Vagina (tissue), 2 donors: Measurements from ENCODE around the gene TMEM121B. TPM values are rescaled to one million over a fixed set of nuclear protein-coding genes. Genes with fewer than 3 reads are reported as not detected.

Experiments
- DNase-seq, 2 donors: peaks; one replicate each; pipeline ENCODE4 v3.0.0-alpha.2; 2017; ENCODE audit errors: extremely low spot score in 2 of 2
- H3K27ac ChIP-seq: fragments of 200-600 bp; sonication (generic); one replicate; pipeline ENCODE4 v1.5.1; 2019
- H3K27me3 ChIP-seq: fragments of 200-600 bp; sonication (generic); one replicate; pipeline ENCODE4 v1.5.1; 2019
- H3K36me3 ChIP-seq, 2 donors: fragments of 200-600 bp; sonication (generic); one replicate each; pipeline ENCODE4 v1.5.1; 2017 to 2019
- H3K4me1 ChIP-seq: fragments of 200-600 bp; sonication (generic); one replicate; pipeline ENCODE4 v1.5.1; 2019
- H3K4me3 ChIP-seq, 2 donors: fragments of 200-600 bp; sonication (generic); 1 replicate in 1 of 2; 2 replicates in 1 of 2; pipeline ENCODE4 v1.5.1; 2016 to 2019
- H3K9me3 ChIP-seq: fragments of 200-600 bp; sonication (generic); one replicate; pipeline ENCODE4 v1.5.1; 2019
- CTCF ChIP-seq, 3 experiments: fragments of 450-650 bp in 2 of 3; fragments of 200-600 bp in 1 of 3; sonication (generic) in 1 of 3; IDR thresholded peaks; one replicate each; pipeline ENCODE4 v1.5.1; 2017 to 2019; ENCODE audit warnings: antibody characterized with exemption in 3 of 3, mild to moderate bottlenecking in 2 of 3, moderate library complexity in 2 of 3
- POLR2A ChIP-seq, 2 donors: fragments of 450-650 bp; IDR thresholded peaks; one replicate each; pipeline ENCODE4 v1.6.1; 2017; ENCODE audit warnings: antibody characterized with exemption in 2 of 2, mild to moderate bottlenecking in 2 of 2, moderate library complexity in 2 of 2
- POLR2AphosphoS5 ChIP-seq, 2 donors: sonication (generic); formaldehyde crosslinking; IDR thresholded peaks; one replicate each; pipeline ENCODE4 v1.9.0; 2017; ENCODE audit warnings: antibody characterized with exemption in 2 of 2, mild to moderate bottlenecking in 2 of 2, low read depth in 1 of 2; ENCODE audit not compliant: insufficient read depth in 1 of 2
- intact Hi-C: fragments of 100-400 bp; cut with DNase I; formaldehyde crosslinking; loops from one replicate; pipeline ENCODE4 v1.15.1; 2023
- total RNA-seq: library from RNA; depleted of rRNA; stranded (reverse); fragments of >200 nt; gene quantifications from one replicate; pipeline ENCODE4 v1.2.3, GENCODE V29; 2016

TMEM121B gene
- total RNA-seq, 1 donor from 2014 or later = not detected

GRCh38 chr22:17161991-17162390 lies 40.8 kb upstream of the TMEM121B start:
- TF ChIP-seq POLR2A (IDR thresholded peaks at IDR 0.05) (no peak), POLR2AphosphoS5 (IDR thresholded peaks at IDR 0.05; ENCODE audit: insufficient read depth in 1 of 2, low read depth in 1 of 2) (no peak), CTCF (IDR thresholded peaks at IDR 0.05) (no peak)
- no peaks in the 10 kb centered on the region for H3K36me3 ChIP-seq
- H3K4me3 ChIP-seq = no peak overlapping the region
- no peaks in the 10 kb centered on the region for H3K27me3 ChIP-seq
- H3K27ac ChIP-seq = no peak overlapping the region
- intact Hi-C loops = loop anchor here (1.0 kb wide), 1 partner anchor 17 kb away; no protein-coding TSS in a partner anchor
- DNase-seq = no peak
- peaks cover 22% of the 10 kb centered on the region for H3K4me1 ChIP-seq
- no peaks in the 10 kb centered on the region for H3K9me3 ChIP-seq

GRCh38 chr22:17159504-17159951 lies 38.4 kb upstream of the TMEM121B start:
- TF ChIP-seq POLR2AphosphoS5 (IDR thresholded peaks at IDR 0.05; ENCODE audit: insufficient read depth in 1 of 2, low read depth in 1 of 2) (peak in 1 of 2 donors; percentile 49), CTCF (IDR thresholded peaks at IDR 0.05) (no peak)
- Histone ChIP-seq H3K4me1 (peaks cover 39% of the 10 kb centered on the region), H3K36me3 (no peaks in the 10 kb centered on the region), H3K4me3 (peak overlapping the region; percentile 60 to 82), H3K9me3 (no peaks in the 10 kb centered on the region), H3K27me3 (no peaks in the 10 kb centered on the region), H3K27ac (peak overlapping the region; percentile 85)
- DNase-seq = no peak
- intact Hi-C loops = no loop called here

DNA sequence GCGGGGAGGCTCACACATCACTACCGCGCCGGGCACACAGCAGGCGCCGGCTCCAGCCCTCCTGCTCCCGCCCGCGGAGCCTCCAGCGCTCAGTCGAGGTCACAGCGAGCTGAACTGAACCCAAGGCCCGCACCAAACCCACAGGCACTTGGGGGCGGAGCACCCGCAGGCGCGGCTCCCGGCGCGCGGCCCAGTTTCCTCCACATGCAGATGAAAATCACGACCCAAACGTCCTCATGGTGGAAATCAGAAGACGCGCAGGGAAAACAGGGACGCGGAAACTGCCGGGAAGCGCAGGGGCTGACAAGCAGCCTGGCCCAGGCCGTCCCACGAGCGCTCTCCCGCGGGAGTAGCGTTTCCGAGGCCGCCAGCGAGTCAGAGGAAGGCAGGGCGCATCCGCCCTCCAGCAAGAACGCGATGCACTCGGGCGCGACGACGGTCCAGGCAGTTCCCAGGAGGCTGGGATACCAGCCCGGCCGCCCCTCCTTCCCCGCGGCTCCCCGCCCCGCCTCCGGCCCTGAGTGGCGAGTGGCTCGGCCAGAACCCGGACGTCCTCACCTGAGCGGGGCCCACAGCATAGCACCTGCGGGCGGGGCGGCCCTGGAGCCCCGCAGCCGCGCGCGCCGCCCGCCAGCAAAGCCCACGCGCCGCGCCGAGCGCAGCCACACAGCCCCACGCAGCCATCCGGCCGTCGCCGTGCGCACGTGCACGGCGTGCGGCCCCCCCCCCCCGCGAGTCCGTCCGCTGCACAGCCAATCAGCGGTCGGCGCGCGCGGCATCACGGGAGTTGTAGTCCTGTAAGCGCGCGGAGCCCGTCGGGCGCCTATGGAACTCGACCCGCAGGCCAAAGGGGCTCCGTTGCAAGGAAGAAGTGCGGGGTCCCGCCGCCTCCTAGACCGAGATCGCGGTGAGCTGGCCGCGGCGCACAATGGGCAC lies 37.7 kb upstream of the TMEM121B start, which contains the start of gene HDHD5:
TSS of gene HDHD5 (minus strand) at position 710 of the 936 bp plus-strand sequence. CDS start at position 684, 26 bp downstream.
- H3K36me3 ChIP-seq = no peaks in the 10 kb centered on the region
- no peak for DNase-seq
- peaks cover 39% of the 10 kb centered on the region for H3K4me1 ChIP-seq
- H3K4me3 ChIP-seq = peak within 1 kb of the TSS; percentile 60 to 82
- no peaks in the 10 kb centered on the region for H3K27me3 ChIP-seq
- H3K27ac ChIP-seq = peak within 1 kb of the TSS; percentile 85
- intact Hi-C loops = no loop called here
- no peaks in the 10 kb centered on the region for H3K9me3 ChIP-seq
- TF ChIP-seq CTCF (IDR thresholded peaks at IDR 0.05) (no peak), POLR2A (IDR thresholded peaks at IDR 0.05) (peak in 1 of 2 donors; percentile 42), POLR2AphosphoS5 (IDR thresholded peaks at IDR 0.05; ENCODE audit: insufficient read depth in 1 of 2, low read depth in 1 of 2) (peak in 1 of 2 donors; percentile 58)

- Histone ChIP-seq H3K36me3 (no peaks in the 10 kb centered on the region), H3K4me1 (peaks cover 42% of the 10 kb centered on the region), H3K9me3 (no peaks in the 10 kb centered on the region), H3K4me3 (peak overlapping the region; percentile 60 to 82), H3K27ac (peak overlapping the region; percentile 85), H3K27me3 (no peaks in the 10 kb centered on the region)
- intact Hi-C loops = no loop called here
- no peak for DNase-seq
- TF ChIP-seq CTCF (IDR thresholded peaks at IDR 0.05) = no peak
- no peak for TF ChIP-seq POLR2A (IDR thresholded peaks at IDR 0.05)
- TF ChIP-seq POLR2AphosphoS5 (IDR thresholded peaks at IDR 0.05; ENCODE audit: insufficient read depth in 1 of 2, low read depth in 1 of 2) = no peak
These were observed 37.0 kb upstream of the TMEM121B start for GRCh38 chr22:17158176-17158567.

DNA sequence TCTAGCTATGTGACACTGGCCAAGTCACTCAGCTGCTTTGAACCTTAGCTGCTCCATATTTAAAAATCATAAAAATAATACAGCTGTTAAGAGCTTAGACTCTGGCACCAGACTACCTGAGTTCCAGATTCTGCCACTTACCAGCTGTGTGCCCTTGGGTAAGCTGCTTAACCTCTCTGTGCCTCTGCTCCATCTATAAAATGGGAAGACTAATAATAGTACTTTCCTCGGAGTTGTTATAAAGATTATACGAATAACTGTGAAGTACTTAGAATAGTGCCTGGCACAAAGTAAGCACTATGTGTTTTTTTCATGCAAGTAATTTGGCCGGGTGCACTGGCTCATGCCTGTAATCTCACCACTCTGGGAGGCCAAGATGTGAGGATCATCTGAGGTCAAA lies 36.6 kb upstream of the TMEM121B start:
- intact Hi-C loops = no loop called here
- Histone ChIP-seq H3K4me3 (peak overlapping the region; percentile 60 to 82), H3K36me3 (no peaks in the 10 kb centered on the region), H3K4me1 (peaks cover 46% of the 10 kb centered on the region), H3K27me3 (no peaks in the 10 kb centered on the region), H3K9me3 (no peaks in the 10 kb centered on the region), H3K27ac (no peak overlapping the region)
- DNase-seq = no peak
- no peak for TF ChIP-seq CTCF (IDR thresholded peaks at IDR 0.05)
- no peak for TF ChIP-seq POLR2A (IDR thresholded peaks at IDR 0.05)
- TF ChIP-seq POLR2AphosphoS5 (IDR thresholded peaks at IDR 0.05; ENCODE audit: insufficient read depth in 1 of 2, low read depth in 1 of 2) = no peak
